Activated T-cell treated with anti-CD3 and anti-CD28 coated beads, Interleukin-2, amount 50 U/mL, for 1 hour (primary cell): ENCODE measurements around the gene TNS3.
"Not testable (repeated sequence)": the region's sequence is repeated elsewhere in the genome, so short reads cannot be mapped to it uniquely, and the experiment has no call there.

Experiments
- DNase-seq: peaks from one replicate; pipeline ENCODE4 v3.0.0-alpha.2; 2020

Gene TNS3

GRCh38 chr7:47444376-47445098 is 137.4 kb downstream of the TNS3 start:
- DNase-seq = no peak

- DNase-seq = no peak
Measured at GRCh38 chr7:47443049-47443448, 138.9 kb downstream of the TNS3 start.

GRCh38 chr7:47442605-47442865 is 139.4 kb downstream of the TNS3 start:
- DNase-seq = no peak

- DNase-seq = no peak
Measured at GRCh38 chr7:47441796-47442604, 139.9 kb downstream of the TNS3 start.

- DNase-seq = not testable (repeated sequence)
Measured at GRCh38 chr7:47441048-47441447, 140.9 kb downstream of the TNS3 start.

GRCh38 chr7:47440320-47440719 is 141.6 kb downstream of the TNS3 start:
- DNase-seq = no peak

GRCh38 chr7:47439181-47439667 is 142.7 kb downstream of the TNS3 start:
- DNase-seq = no peak

- DNase-seq = no peak
Measured at GRCh38 chr7:47438411-47439029, 143.4 kb downstream of the TNS3 start.

GRCh38 chr7:47435889-47436312 is 146.0 kb downstream of the TNS3 start:
- DNase-seq = no peak

GRCh38 chr7:47433564-47433895 is 148.4 kb downstream of the TNS3 start:
- no peak for DNase-seq

- DNase-seq = no peak
Measured at GRCh38 chr7:47432671-47433563, 149.0 kb downstream of the TNS3 start.

- DNase-seq = no peak
Measured at GRCh38 chr7:47430422-47430821, 151.5 kb downstream of the TNS3 start.

- DNase-seq = no peak
Measured at GRCh38 chr7:47428768-47429472, 153.0 kb downstream of the TNS3 start.

- DNase-seq = no peak
Measured at GRCh38 chr7:47428052-47428767, 153.7 kb downstream of the TNS3 start.

- no peak for DNase-seq
Measured at GRCh38 chr7:47427051-47427643, 154.8 kb downstream of the TNS3 start.

- no peak for DNase-seq
Measured at GRCh38 chr7:47424523-47424922, 157.4 kb downstream of the TNS3 start.

- DNase-seq = no peak
Measured at GRCh38 chr7:47423196-47423595, 158.7 kb downstream of the TNS3 start.

- no peak for DNase-seq
Measured at GRCh38 chr7:47422611-47423010, 159.3 kb downstream of the TNS3 start.

- DNase-seq = no peak
Measured at GRCh38 chr7:47421456-47421855, 160.5 kb downstream of the TNS3 start.

- DNase-seq = no peak
Measured at GRCh38 chr7:47420122-47420780, 161.7 kb downstream of the TNS3 start.

GRCh38 chr7:47419471-47419870 is 162.4 kb downstream of the TNS3 start:
- no peak for DNase-seq
